Esophagus squamous epithelium (tissue), 5 donors: ENCODE measurements around the gene BCL2A1. TPM values are rescaled to one million over a fixed set of nuclear protein-coding genes. Genes with fewer than 3 reads are reported as not detected.
"Not testable (repeated sequence)": the region's sequence is repeated elsewhere in the genome, so short reads cannot be mapped to it uniquely, and the experiment has no call there.

Source experiments
- DNase-seq: peaks from one replicate; lab custom pipeline; 2025; lab: John Stamatoyannopoulos, UW
- H3K27ac ChIP-seq, 4 donors: fragments of 200-600 bp; sonication (generic); one replicate each; pipeline ENCODE4 v1.5.1; 2016 to 2019; ENCODE audit warnings: mild to moderate bottlenecking in 1 of 4
- H3K27me3 ChIP-seq, 4 donors: fragments of 200-600 bp; sonication (generic); 1 replicate in 3 of 4; 2 replicates in 1 of 4; pipeline versions ENCODE4 v1.5.1 to v1.6.0; 2017 to 2021; ENCODE audit warnings: antibody characterized with exemption in 1 of 4
- H3K36me3 ChIP-seq, 3 donors: fragments of 200-600 bp; sonication (generic); one replicate each; pipeline ENCODE4 v1.5.1; 2016 to 2019
- H3K4me1 ChIP-seq, 3 donors: fragments of 200-600 bp; sonication (generic); one replicate each; pipeline ENCODE4 v1.5.1; 2017 to 2019
- H3K4me3 ChIP-seq, 4 donors: fragments of 200-600 bp; sonication (generic); 1 replicate in 3 of 4; 2 replicates in 1 of 4; pipeline ENCODE4 v1.5.1; 2016 to 2019; ENCODE audit warnings: mild to moderate bottlenecking in 2 of 4, moderate library complexity in 1 of 4
- H3K9me3 ChIP-seq, 3 donors: fragments of 200-600 bp; sonication (generic); one replicate each; pipeline ENCODE4 v1.5.1; 2016 to 2019
- CTCF ChIP-seq, 6 experiments: fragments of 450-650 bp in 4 of 6; fragments of 200-600 bp in 2 of 6; sonication (generic) in 2 of 6; IDR thresholded peaks; one replicate each; pipeline ENCODE4 v1.5.1; 2016 to 2019; ENCODE audit warnings: antibody characterized with exemption in 6 of 6, mild to moderate bottlenecking in 4 of 6, moderate library complexity in 4 of 6
- POLR2A ChIP-seq, 4 donors: fragments of 450-650 bp; IDR thresholded peaks; one replicate each; pipeline ENCODE4 v1.6.1; 2017; ENCODE audit warnings: antibody characterized with exemption in 4 of 4, mild to moderate bottlenecking in 4 of 4, moderate library complexity in 3 of 4
- WGBS, 2 donors: methylation state at CpG; one replicate each; pipeline ENCODE4 v1.1.5; 2018; 5-methylcytosine and 5-hydroxymethylcytosine counted together
- intact Hi-C: fragments of 100-400 bp; cut with DNase I; formaldehyde crosslinking; loops from one replicate; pipeline ENCODE4 v1.15.0; 2022
- total RNA-seq, 4 donors: library from RNA; depleted of rRNA; stranded (reverse); fragments of >200 nt; gene quantifications; one replicate each; pipeline ENCODE4 v1.1.0, GENCODE V29; 2016
- donor health status: DM: yes; HTN: yes; CAD: no.

BCL2A1 gene
- total RNA-seq, 4 donors from 2014 or later: 0.45 to 2.7 (median 1.2) TPM; not detected in 1

GRCh38 chr15:79943820-79944219 is 27.2 kb downstream of the BCL2A1 start:
- no peak for DNase-seq
- H3K27ac ChIP-seq: no peak overlapping the region
- WGBS, 2 donors: 32 to 47% methylated on average over 1 of the region's 1 CpG
- H3K27me3 ChIP-seq: peaks cover 0 to 23% (median 0%) of the 10 kb centered on the region in 4 donors
- H3K4me1 ChIP-seq: no peaks in the 10 kb centered on the region
- no peaks in the 10 kb centered on the region for H3K36me3 ChIP-seq
- intact Hi-C loops: no loop called here
- H3K4me3 ChIP-seq: no peak overlapping the region
- TF ChIP-seq CTCF (IDR thresholded peaks at IDR 0.05): no peak
- no peaks in the 10 kb centered on the region for H3K9me3 ChIP-seq

- Histone ChIP-seq H3K27ac (no peak overlapping the region), H3K4me1 (no peaks in the 10 kb centered on the region), H3K36me3 (no peaks in the 10 kb centered on the region), H3K9me3 (no peaks in the 10 kb centered on the region), H3K4me3 (no peak overlapping the region), H3K27me3 (peaks cover 0 to 23% (median 0%) of the 10 kb centered on the region in 4 donors)
- 80 to 81% methylated on average over 7 of the region's 7 CpGs for WGBS, 2 donors
- TF ChIP-seq CTCF (IDR thresholded peaks at IDR 0.05) (no peak), POLR2A (IDR thresholded peaks at IDR 0.05) (no peak)
- no peak for DNase-seq
- intact Hi-C loops: no loop called here
These were observed 28.1 kb downstream of the BCL2A1 start for GRCh38 chr15:79942741-79943481.

DNA sequence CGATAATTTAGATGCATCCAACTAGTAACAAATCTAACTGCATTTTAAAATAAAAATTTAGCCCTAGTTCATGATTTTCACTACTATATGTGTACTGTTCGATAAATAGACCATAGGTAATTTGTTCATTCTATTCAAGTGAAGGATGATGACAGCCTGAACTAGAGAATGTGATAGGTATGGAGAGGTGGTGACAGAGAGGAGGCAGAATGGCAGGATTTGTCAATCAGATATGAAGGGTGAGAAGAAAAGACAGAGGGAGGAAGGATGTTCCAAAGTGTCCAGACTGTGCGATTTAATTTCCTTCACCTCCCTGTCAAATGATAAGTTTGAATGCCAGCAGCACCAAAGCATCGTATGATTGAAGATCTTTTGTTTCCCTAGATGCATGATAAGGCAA is 31.6 kb downstream of the BCL2A1 start:
- no peak overlapping the region for H3K27ac ChIP-seq
- intact Hi-C loops: no loop called here
- H3K9me3 ChIP-seq: no peaks in the 10 kb centered on the region
- H3K4me3 ChIP-seq: no peak overlapping the region
- H3K27me3 ChIP-seq: peaks cover 0 to 40% (median 0%) of the 10 kb centered on the region in 4 donors
- no peak for DNase-seq
- no peaks in the 10 kb centered on the region for H3K36me3 ChIP-seq
- 84 to 89% methylated on average over 4 of the region's 4 CpGs for WGBS, 2 donors
- TF ChIP-seq CTCF (IDR thresholded peaks at IDR 0.05) (no peak), POLR2A (IDR thresholded peaks at IDR 0.05) (no peak)
- no peaks in the 10 kb centered on the region for H3K4me1 ChIP-seq

DNA sequence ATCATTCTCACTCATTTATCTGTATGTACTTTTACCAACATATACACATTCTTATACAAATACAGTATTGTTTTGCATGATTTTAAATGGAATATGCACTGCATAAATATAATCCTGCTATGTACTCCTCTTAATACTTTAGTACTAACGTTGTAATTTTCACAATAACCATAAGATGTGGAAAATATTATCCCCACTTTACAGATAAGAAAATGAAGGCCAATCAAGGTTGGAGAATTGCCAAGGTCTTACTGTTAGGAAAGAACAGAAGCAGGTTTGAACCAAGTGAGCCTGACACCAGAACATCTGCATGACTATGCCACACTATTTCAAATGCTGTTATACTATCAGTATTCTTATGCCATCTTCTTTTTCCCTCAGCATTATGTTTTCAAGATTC is 32.9 kb downstream of the BCL2A1 start:
- Histone ChIP-seq H3K4me1 (no peaks in the 10 kb centered on the region), H3K9me3 (no peaks in the 10 kb centered on the region), H3K4me3 (no peak overlapping the region), H3K36me3 (no peaks in the 10 kb centered on the region), H3K27me3 (peaks cover 0 to 45% (median 0%) of the 10 kb centered on the region in 4 donors), H3K27ac (no peak overlapping the region)
- intact Hi-C loops: no loop called here
- no peak for TF ChIP-seq POLR2A (IDR thresholded peaks at IDR 0.05)
- TF ChIP-seq CTCF (IDR thresholded peaks at IDR 0.05): no peak
- WGBS, 2 donors: 68 to 79% methylated on average over 1 of the region's 1 CpG
- no peak for DNase-seq

GRCh38 chr15:79935556-79936201 is 35.3 kb downstream of the BCL2A1 start:
- peaks cover 0 to 39% (median 0%) of the 10 kb centered on the region in 4 donors for H3K27me3 ChIP-seq
- intact Hi-C loops, H3K4me3 ChIP-seq, H3K4me1 ChIP-seq, DNase-seq, H3K36me3 ChIP-seq, H3K9me3 ChIP-seq, H3K27ac ChIP-seq: not testable (repeated sequence)
- WGBS, 2 donors: 53% methylated on average over 6 to 7 of the region's 7 CpGs
